GM19452 (cell line): ENCODE measurements around the gene KIAA1217.

Source experiments
- ATAC-seq: cut with Tn5 transposase; IDR thresholded peaks from one replicate; pipeline ENCODE4 v1.9.1; 2021; ENCODE audit not compliant: unreplicated experiment

Gene KIAA1217

DNA sequence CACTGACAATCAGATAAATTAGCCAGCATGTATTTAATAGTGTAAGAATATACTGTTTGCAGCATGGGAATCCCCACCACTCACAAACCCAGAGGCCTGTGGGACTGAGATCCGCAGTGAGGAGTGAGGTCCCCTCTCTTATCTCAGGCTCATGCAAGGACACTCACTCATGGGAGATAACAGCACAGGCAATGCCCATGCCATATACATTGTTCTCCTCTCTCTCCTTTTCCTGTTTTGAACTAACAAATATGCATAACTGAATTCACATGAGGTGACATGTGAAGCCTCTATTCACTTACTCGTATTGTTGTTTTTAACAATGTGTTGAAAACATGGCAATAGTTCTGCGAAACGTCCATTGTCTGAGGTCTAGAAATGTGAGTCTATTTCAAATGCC, 284.2 kb downstream of the KIAA1217 start:
- no peak for ATAC-seq

DNA sequence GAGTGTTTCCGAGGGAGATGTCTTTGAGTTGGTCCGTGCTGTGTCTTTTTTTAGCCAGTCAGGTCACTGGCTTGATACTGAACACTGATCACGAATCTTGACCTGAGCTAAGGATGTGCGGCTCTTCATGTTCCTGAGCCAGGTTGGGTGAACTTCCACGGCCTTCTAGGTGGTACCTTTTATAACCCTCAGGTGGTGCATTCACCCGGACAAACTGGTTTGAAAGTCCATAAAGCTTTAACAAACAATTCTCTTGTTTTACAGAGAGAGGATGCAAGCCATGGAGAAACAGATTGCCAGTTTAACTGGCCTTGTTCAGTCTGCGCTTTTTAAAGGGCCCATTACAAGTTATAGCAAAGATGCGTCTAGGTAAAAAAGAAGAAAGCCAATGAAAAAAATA, 285.3 kb downstream of the KIAA1217 start:
- ATAC-seq, result no peak

DNA sequence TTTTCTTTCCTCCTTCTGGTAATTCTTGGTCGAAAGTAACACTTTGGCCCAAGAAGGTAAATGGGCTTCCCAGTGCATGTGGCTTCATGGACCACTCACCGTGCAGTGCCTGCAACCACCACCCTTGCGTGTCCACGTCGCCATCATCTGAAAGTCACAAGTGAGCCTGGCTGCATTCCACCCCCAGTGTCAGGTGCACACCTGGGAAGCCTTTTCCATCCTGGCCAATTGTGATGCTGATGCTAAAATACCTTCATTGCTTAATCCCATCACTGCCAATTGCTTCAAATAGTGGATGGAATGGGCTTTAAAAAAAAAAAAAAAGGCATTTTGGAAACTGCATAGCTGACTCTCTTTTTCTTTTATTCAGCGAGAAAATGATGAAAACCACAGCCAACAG, 285.8 kb downstream of the KIAA1217 start:
- no peak for ATAC-seq

DNA sequence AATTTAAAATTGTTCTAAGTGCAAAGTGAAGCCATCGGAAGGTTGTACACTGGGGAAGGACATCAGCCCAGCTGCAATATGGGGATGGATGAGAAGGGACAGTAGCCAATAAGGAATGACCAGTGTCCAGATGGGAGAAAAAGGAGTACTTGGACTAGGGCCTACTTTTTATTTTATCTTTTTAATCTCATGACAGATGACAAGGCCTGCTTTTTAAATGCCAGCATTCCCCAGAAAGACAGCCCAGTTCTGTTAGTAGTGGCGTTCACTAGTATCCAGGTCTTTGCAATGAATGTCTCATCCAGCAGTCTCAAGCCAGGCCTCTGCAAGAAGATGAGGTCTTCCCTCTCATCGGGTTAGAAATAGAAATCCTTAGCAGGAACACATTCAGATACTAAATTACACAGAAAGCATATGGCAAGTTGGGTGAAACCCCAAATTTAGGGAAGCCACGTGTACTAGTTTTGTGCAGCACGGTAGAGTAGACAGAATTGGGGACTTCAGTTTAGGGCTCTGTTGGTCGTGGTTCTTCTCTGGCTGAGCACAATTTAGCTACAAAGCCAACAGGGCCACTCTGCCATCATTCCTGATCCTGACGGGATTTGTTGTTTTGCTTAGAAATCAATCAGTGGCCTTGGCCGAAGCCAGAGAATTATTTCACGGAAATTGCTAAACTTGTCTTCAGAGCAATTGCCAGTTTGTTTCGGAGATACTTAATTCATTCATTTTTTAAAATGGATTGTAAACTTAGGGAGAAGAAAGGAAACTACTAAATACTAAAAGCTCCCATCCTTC, 286.9 kb downstream of the KIAA1217 start:
- no peak for ATAC-seq

DNA sequence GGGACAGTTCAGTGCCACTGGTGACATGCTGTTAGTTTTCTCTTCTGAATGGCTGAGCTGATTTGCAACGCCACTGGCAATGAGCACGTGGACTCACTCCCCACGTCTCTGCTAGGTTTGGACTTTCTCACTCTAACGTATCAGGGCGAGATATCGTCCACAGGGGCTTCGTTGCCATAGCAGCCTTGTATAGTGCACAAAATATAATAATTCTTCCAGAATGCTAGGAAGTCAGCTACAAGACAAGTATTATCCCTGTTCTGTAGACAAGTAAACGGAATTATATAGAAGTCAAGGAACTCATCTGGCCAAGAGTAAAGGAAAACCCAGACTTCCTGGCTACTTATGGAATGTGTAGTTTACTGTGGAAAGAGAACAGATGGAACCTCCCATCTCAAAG, 288.0 kb downstream of the KIAA1217 start:
- ATAC-seq, result no peak

DNA sequence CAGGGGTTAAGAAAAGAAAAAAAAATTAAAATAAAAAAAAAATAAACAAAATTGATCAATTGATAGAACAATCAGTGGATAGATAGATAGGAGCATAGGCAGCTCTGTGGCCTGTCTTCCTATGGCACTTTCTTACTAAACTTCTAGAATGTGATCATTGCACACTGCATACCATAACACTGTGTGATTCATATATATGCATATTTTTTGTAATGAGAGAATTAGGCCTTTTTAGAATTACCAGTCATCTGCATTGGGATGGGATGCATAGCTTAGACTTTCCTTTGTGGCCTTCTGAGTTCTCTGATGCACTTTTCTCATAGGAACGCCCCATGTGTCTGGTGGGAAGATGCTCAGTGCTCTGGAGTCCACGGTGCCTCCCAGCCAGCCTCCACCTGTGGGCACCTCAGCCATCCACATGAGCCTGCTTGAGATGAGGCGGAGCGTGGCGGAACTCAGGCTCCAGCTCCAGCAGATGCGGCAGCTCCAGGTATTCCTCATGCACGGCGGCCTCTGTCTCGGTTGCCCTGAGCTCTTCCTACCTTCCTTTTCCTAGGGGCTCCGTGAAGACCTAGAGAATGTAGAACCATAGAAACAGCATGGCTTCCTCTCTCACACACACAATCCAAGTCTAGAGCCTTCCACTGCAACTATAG, 292.2 kb downstream of the KIAA1217 start:
- no peak for ATAC-seq

DNA sequence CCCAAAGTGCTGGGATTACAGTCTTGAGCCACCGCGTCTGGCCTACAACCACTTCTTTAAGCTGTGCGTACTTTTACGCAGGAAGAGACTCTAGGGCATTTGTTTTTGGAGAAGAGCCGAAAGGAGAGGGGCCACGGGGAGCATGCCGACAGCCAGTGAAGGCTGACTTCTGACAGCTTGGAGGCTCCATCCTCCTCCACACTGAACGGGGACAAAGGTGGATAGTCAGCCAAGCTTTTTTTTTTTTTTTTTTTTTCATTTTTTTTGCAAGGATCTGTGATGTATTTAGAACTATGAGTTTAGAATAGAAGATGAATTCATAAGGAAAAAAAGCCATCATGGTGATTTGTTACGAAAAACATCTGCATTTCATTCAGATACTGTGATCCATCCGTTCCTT, 293.1 kb downstream of the KIAA1217 start:
- no peak for ATAC-seq

DNA sequence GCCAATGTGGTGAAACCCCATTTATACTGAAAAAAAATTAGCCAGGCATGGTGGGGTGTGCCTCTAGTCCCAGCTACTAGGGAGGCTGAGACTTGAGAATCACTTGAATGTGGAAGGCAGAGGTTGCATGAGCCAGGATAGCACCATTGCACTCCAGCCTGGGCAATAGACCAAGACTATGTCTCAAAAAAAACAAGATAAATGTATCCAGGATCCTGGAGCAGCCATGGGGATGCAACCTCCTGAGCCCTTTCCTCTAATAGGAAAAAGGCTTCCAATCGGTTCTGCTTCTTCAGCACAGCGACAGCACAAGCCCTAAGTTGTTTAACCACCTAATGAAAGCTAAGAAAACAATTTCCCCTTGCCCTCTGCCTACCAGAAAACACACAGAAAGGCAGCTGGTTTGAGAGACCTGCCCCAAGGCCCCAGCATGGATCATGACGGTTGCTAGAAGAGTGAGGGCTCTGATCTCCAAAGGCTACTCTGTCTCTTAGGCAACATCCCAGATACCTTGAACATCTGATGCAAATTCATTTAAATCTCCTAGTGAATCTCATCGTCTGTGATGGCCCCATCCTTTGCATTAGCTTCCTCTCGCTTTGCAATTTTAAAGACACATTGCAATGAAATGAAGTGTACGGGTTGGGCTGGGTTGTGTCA, 294.0 kb downstream of the KIAA1217 start:
- ATAC-seq, result no peak

DNA sequence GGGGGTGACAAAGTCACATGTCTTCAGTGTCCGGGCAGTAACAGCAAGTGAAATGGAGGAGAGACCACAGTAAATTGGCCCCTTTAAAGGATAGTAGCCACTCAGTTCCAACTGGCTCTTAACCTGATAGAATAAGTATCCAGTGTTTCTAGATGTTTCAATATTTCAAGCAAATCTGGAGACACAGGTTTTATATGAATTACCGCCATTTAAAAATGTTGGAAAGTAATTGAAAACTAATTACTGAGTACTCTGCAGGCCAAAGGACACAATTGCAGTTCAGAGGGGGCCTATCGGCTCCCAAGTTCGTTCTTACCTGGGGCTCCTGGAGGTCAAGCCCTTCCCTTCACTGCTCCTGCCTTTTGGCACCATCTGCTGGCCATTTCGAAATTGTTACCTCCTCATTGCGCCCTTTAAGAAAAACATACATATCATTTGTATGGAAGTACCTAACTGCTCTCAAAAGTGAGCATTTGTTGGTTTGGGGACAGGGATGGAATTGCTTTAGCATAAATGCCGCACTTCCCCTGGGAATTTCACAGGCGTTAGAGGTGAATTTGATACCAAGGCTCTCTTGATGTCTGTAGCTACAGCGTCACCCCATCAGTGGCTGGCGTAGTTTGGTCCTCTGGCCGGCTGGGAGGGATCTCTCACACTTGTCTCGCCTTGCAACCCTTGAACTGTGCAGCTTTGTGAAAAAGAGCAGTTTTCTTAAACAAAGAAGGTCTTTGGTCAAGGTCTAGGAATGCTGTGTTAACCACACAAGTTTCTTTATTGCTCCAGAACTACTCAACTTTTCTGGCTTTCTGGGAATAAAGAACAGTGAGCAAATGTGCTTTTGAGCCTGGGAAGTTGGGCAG, 294.8 kb downstream of the KIAA1217 start:
- ATAC-seq, result no peak

DNA sequence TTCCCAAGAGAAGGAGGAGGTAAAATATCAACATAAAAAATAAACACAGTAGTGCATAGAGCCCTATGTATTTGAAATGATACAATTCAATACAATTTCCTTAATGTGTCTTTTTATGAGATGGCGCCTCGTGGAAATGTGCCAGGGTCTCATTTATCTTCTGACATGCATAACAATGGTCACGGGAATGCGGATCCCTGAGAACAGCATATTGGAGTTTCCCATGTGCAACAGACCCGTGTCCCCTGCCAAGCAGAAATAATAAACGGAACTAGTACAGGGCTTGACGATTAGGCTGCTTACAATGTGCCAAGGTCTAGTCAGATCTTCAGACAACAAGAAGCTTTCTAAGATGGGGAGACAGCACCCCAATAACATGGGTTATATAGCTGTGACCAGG, 296.8 kb downstream of the KIAA1217 start:
- no peak for ATAC-seq

DNA sequence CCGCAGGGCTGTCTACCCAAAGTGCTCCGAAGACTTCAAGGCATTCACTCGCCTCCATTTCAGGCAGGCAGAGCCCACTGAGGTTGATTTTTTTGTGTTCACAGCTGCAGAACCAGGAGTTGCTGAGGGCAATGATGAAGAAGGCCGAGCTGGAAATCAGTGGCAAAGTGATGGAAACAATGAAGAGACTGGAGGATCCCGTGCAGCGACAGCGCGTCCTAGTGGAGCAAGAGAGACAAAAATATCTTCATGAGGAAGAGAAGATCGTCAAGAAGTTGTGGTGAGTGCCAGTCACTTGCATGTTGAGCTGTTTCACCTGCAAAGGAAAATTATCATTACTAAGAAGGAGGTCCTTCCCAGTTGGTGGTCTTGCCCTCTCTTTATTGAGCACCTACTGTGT, 304.2 kb downstream of the KIAA1217 start:
- no peak for ATAC-seq

DNA sequence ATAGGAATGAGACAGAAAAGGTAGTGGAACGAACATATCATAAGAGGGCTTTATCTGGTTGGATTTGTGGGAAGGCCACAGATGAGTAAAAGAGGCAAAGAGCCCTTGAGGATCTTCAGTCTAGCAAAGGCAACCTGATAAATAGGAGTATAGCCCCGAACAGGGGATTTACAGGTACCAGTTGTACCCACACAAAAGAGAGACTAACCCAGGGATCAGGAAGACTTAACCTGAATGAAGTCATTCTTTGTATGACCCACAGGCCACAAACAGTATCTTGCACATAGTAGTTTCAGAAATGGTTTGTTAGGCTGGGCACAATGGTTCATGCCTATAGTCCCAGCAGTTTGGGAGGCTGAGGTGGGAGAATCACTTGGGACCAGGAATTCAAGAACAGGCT, 306.5 kb downstream of the KIAA1217 start:
- ATAC-seq, result no peak

DNA sequence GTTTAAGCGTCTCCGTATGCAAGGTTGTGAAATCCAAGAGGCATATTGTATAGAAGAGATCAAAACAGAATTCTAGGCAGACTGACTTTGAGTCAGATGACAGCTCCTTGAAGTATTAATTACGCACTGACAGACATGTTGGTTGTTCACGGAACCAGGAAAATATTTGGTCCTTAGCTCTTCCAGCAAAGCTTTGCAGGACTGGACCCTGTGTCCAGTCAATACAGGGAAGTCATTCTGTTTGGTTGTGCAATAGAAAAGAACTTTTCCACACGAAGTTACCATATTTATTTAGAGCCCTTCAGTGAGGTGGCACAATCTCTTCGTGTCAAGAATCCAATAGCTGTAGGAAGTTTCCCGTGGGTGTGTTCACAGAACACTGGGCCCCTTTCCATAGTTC, 309.5 kb downstream of the KIAA1217 start:
- ATAC-seq, result no peak

DNA sequence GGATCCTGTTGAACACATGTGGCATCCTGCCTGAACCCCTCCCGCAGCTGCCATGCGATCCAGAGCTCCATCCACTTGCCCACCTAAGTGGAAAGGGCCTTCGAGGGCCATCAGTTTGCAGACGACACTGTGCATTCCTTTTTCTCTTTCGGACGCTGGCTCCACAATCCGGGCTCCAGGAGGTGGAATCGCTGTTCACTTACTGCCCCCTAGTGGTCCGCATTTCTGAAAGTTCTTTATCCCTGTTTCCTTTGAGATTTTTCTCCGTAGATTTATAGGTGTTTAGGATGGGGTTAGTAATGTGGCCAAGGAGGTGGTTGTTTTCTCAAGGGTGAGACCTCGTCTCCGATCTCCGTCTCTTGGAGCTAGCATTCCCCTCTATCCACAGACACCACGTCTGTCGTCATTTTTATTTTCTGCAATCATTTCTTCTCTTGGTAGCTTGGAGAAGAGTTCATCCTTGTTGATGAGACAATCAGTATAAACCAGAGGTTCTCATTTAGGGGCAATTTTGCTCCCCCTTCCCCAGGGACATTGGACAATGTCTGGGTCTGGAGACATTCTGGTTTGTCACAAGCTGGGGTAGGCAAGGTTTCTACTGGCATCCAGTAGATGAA, 310.2 kb downstream of the KIAA1217 start:
- no peak for ATAC-seq

DNA sequence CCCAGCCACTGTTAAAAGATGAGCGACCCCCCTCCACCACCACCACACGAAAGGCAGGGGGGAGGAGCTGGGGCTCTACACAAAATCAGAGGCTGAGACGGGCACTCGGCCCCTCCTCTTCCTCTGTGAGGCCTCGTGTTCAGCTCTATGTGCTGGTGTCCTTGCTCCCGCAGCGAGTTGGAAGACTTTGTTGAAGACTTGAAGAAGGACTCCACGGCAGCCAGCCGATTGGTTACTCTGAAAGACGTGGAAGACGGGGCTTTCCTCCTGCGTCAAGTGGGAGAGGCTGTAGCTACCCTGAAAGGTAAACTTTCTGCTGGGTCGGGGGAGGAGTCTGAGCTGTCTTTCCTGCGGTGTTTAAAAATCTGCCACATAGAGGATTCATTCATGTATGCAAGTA, 311.0 kb downstream of the KIAA1217 start:
- no peak for ATAC-seq

DNA sequence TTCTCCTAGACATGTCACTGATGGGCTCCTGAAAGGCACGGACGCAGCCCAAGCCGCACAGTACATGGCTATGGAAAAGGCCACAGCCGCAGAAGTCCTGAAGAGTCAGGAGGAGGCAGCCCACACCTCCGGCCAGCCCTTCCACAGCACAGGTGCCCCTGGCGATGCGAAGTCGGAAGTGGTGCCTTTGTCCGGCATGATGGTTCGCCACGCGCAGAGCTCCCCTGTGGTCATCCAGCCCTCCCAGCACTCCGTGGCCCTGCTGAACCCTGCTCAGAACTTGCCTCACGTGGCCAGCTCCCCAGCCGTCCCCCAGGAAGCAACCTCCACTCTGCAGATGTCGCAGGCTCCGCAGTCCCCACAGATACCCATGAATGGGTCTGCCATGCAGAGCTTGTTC, 315.4 kb downstream of the KIAA1217 start:
- ATAC-seq, result no peak

DNA sequence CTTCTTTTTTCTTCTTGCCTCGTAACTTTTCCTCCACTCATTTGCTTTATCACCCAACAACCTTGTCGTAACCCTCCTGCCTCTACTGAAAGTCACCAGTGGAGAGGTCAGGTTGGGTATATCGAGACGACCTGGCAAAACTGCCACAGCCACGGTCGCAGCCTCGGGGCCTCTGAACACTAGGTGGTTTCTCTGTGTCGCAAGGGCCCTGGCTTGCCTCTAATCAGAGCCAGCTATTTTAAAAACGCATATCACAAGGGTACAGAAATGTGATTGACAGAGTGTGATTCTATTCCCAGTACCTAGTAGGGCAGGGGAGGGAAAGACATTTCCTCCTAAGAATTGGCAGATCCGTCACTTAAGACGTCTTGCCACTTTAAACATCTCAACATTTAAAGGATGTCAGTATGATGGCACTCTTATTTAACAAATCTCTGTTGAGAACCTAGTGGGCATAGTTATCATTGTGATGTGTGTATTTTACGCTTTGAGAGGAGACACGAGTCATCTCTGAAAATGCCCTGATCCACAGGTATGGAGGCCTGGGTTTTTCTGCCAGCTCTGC, 317.2 kb downstream of the KIAA1217 start:
- ATAC-seq, result no peak

DNA sequence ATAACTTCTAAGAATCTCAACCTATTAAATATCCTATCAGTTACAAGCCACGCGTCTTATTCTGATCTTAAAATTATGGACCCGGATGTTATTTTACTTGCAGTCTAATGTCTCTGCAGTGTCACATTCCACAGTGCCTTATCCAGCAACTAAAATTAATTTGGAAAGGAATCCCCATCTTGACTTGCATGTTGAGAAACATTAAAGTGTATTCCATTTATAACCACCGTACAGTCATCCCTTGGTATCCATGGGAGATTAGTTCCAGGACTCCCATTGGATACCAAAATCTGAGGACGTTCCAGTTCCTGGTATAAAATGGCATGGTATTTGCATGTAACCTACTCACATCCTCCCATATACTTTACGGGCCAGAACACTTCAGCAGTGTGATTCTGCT, 320.0 kb downstream of the KIAA1217 start:
- no peak for ATAC-seq

DNA sequence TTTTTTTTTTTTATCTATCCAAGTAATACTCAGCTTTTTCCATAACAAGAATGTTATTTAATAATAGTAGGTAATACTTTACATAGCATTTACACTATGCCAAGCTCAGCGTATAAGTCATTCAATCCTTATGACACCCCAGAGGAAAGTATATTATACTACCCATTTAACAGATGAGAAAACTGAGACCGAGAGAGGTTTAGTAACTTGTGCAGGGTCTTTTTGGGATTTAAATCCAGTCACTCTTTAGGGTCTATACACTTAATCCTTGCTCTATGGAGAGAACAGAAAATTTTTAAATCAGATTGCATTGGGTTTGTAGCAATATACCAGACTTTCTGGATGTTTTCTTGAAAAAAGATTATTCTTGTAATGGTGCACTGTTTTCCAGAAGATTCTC, 322.5 kb downstream of the KIAA1217 start:
- no peak for ATAC-seq

DNA sequence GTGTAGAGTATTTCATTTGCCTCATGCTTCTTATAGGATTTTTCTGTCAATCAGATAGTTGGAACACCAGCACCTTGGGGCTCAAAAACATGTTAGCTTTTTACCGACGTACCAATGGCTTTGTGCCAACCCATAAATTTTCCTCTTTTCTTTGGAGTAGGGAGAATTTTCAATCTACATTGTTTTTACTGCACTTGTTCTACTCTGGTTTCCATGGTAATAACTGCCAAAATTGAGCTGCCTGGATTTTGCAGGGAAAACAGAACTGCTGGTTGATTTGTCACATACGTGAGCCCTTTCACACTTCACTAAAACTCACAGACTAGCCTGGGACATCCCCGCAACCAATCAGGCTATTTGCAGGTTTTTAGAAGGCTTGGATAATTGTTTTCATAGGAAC, 325.0 kb downstream of the KIAA1217 start:
- ATAC-seq, result no peak

DNA sequence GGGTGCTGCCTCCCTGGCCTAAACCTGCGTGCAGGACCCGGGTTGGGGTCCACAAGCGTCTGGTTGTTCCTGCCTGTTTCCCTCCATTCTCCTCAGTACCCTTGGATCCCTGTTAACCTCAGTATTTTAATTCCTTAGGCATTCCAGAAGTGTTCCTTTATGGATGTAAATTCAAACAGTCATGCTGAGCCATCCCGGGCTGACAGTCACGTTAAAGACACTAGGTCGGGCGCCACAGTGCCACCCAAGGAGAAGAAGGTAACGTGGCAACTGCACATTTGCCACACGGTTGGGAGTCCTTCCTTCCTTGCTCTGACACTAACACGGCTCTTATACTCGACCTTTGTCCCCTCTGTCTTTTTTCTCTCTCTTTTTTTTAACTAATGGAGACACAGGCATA, 327.7 kb downstream of the KIAA1217 start:
- ATAC-seq, result no peak
